ENCODE measurements around the gene ADGRB3. TPM values are rescaled to one million over a fixed set of nuclear protein-coding genes. Genes with fewer than 3 reads are reported as not detected.

ADGRB3 gene
- 0.24 TPM in 1 of 2 replicates, not detected in the other for total RNA-seq (2014; rRNA removed; shearing (Covaris generic); ENCODE audit: low replicate concordance)

DNA sequence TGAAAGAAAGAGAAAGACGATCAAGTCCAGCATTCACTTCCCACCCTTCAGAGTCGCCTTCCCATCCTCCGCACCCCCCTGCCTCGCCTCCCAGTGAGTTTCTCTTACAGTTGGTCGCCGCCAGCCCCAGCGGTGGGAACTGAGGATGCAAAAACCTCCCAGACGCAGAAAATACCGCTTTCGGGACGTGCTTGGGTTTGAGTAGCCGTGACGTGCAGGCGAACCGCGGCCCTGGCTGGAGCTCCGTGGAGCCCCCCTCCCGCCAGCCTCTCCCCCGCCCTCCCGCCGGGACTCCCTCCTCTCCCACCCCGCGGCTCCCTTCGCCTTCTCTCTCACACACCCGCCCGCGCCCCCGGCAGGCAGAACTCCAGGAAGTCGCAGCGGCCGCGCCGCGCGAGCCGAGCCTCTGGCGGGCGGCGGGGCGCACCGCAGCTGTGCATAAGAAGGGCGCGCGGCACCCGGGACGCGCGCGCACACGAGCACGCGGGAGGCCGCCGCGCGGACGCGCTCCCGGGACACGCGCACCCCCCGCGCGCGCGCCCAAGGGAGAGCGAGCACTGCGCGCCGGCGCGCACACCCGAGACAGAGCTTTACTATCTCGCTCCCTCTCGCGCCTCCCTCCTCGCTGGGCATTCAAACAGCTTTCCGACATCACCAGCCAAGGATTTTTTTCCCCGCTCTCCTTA, at the start of gene ADGRB3:
ADGRB3 (plus strand) TSS at position 557 of the 686 bp plus-strand sequence. CDS start 3,394 bp downstream, outside the sequence.
- in situ Hi-C loops (cut with HindIII; ENCODE audit: low pct_unique_long_range_greater_than_20kb, low sequenced_read_pairs) = no loop called here
- DNase-seq (ENCODE audit: low read depth) = peak; percentile 86

- in situ Hi-C loops (cut with HindIII; ENCODE audit: low pct_unique_long_range_greater_than_20kb, low sequenced_read_pairs) = no loop called here
- no peak for DNase-seq (ENCODE audit: low read depth)
Measured at GRCh38 chr6:68593558-68593957, 41.5 kb upstream of the ADGRB3 start.

GRCh38 chr6:68597642-68598041, 37.4 kb upstream of the ADGRB3 start:
- DNase-seq (ENCODE audit: low read depth) = no peak
- in situ Hi-C loops (cut with HindIII; ENCODE audit: low pct_unique_long_range_greater_than_20kb, low sequenced_read_pairs) = no loop called here

DNA sequence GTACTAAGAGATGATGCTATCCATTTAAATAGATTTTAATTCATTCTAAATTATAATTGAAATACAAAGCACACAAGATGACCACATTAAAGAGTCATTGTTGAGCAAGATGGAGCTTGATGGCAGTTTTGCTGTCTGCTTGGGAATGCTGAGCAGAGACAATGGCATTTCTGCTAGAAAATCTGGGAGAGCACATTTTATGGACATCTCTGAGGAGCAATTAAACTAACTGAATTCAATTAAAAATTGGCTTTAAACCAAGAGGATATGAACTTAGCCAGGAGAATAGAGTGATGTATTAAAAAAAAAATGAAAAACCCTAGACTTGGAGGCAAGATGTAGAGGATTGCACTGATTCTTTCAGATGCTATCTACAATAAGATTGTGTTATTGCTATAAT, 19.1 kb upstream of the ADGRB3 start:
- in situ Hi-C loops (cut with HindIII; ENCODE audit: low pct_unique_long_range_greater_than_20kb, low sequenced_read_pairs) = no loop called here

GRCh38 chr6:68625998-68626397, 9.1 kb upstream of the ADGRB3 start:
- DNase-seq (ENCODE audit: low read depth) = no peak
- in situ Hi-C loops (cut with HindIII; ENCODE audit: low pct_unique_long_range_greater_than_20kb, low sequenced_read_pairs) = no loop called here

More for the DNA sequence above, 19.1 kb upstream of the ADGRB3 start:
- DNase-seq (ENCODE audit: low read depth) = no peak

DNA sequence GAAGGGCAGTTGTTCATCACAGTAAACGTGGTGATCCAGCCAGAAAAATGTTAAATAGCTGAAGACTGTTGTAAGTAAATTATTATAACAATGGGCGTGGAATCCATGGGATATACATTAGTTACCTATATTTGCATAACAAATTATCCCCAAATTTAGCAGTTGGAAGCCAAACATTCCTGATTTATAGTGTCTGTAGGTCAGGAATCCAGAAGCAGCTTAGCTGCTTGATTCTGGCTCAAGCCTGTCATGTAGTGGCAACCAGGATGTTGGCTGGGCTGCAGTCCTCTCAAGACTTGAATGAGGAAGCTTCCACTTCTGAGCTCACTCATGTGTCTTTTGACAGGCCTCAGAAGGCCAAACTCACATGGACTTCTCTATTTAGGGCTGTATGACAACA, 6.9 kb upstream of the ADGRB3 start:
- DNase-seq (ENCODE audit: low read depth) = no peak
- in situ Hi-C loops (cut with HindIII; ENCODE audit: low pct_unique_long_range_greater_than_20kb, low sequenced_read_pairs) = no loop called here

- in situ Hi-C loops (cut with HindIII; ENCODE audit: low pct_unique_long_range_greater_than_20kb, low sequenced_read_pairs) = no loop called here
- no peak for DNase-seq (ENCODE audit: low read depth)
Measured at GRCh38 chr6:68632734-68633133, 2.3 kb upstream of the ADGRB3 start.

GRCh38 chr6:68633281-68633971, 1.7 kb upstream of the ADGRB3 start:
- DNase-seq (ENCODE audit: low read depth) = no peak
- in situ Hi-C loops (cut with HindIII; ENCODE audit: low pct_unique_long_range_greater_than_20kb, low sequenced_read_pairs) = no loop called here

DNA sequence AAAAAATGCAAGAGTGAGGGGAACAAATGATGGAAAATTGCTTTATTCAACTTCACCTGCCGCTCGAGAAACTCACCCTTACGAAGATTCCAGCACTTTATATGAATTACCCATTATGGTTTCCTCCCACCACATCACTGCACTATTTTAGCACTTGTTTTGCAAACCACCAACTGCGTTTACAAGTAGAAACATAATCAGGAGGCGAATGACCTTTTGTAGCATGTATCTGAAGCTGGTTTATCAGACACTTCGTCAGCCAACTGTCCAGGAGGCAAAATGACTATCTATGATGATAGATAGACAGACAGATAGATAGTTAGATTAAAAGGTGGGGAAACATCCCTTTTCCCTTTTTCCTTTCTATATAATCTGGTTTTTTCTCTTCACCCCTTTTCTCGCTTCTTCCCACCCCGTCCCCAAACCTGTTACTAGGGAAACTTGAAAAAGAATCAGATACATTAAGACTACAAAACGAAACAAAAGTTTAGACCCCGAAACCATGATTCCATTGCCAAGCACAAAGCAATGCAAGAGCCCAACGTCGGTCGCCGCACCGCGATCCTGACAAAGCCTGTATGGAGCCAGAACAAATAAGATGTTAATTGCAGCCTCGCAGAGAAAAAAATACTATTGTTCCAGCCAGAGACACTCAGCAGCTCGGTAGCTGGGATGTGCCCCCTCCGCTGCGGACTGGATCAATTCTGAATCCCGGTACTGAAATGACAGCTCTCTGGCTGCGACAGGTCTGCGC, 933 bp upstream of the ADGRB3 start:
- in situ Hi-C loops (cut with HindIII; ENCODE audit: low pct_unique_long_range_greater_than_20kb, low sequenced_read_pairs) = no loop called here
- peak; percentile 4 for DNase-seq (ENCODE audit: low read depth)

DNA sequence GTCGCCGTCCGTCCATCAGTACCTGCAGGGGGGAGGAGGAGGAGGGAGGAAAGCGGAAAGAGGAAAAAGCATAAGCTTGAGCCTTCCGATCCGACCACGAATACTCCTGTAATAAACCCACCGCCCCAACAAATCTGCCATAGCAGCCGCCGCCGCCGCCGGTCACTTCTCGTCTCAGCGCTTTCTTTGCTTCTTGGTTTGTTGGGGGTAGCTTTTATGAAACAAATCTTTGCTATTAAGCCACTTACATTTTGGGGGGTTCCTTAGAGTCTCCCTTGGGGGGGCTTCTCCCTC, 277 bp downstream of the ADGRB3 start:
- no peak for DNase-seq (ENCODE audit: low read depth)
- in situ Hi-C loops (cut with HindIII; ENCODE audit: low pct_unique_long_range_greater_than_20kb, low sequenced_read_pairs) = no loop called here

- peak; percentile 55 for DNase-seq (ENCODE audit: low read depth)
- in situ Hi-C loops (cut with HindIII; ENCODE audit: low pct_unique_long_range_greater_than_20kb, low sequenced_read_pairs) = no loop called here
Measured at GRCh38 chr6:68635706-68636513, 828 bp downstream of the ADGRB3 start.

DNA sequence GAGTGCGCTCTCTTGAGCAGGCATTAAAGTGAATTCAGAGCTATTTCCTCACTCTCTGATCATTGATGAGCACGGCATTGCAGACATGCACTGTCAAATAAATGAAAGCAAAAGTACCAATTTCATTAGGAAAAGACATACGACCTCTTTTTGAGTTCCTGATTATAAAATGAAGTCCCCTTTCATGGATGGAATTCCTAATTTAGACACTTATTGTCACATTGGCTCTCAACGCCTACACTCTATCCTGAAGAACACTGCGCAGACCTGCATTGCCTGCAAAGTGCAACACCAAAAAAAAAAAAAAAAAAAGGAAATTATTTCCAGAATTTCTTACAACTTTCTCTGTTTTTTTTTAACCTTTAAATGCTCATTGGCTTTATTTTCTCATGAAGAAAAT, 1.6 kb downstream of the ADGRB3 start:
- DNase-seq (ENCODE audit: low read depth) = no peak
- in situ Hi-C loops (cut with HindIII; ENCODE audit: low pct_unique_long_range_greater_than_20kb, low sequenced_read_pairs) = no loop called here

DNA sequence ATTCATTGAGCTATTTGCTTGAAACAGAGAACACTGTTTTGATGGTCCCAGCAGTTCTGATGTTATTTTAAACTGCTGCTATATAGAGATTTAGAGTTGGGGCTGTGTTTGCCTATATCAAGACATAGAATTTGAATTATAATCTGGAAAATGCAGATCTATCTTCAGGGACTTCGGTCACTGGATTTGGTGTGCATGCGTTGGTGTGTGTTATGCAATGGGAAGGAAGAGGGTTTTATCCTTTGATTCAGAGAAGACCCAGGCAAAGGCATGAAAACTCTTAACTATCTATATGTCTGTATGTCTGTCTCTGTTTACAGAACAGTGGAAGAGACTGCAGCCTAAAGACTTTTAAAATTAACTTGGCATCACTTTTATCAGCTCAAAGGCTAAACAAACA, 2.0 kb downstream of the ADGRB3 start:
- in situ Hi-C loops (cut with HindIII; ENCODE audit: low pct_unique_long_range_greater_than_20kb, low sequenced_read_pairs) = no loop called here
- DNase-seq (ENCODE audit: low read depth) = no peak

GRCh38 chr6:68637782-68638181, 2.7 kb downstream of the ADGRB3 start:
- in situ Hi-C loops (cut with HindIII; ENCODE audit: low pct_unique_long_range_greater_than_20kb, low sequenced_read_pairs) = no loop called here
- no peak for DNase-seq (ENCODE audit: low read depth)

DNA sequence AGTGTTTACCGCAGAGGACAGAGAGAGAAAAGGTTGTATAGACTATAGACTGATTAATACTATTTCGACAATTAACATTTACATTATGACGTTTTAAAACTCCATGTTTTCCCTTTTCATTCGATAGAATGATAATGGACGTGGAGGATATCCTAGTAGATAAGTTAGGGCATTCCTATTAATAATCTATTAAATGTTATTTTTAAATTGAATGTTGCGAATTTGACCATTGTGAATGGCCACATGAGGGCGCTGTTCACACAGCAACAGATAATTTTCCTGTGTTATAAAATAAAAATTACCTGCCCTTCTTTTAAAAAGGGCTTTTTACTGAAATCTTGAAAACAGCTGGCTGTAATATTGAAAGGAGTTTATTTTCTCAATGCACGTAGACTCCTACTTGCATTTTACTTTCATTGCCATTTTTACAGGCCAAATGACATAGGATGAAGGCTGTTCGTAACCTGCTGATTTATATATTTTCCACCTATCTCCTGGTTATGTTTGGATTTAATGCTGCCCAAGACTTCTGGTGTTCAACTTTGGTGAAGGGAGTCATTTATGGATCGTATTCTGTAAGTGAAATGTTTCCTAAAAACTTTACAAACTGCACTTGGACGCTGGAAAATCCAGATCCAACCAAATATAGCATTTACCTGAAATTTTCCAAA, 3.3 kb downstream of the ADGRB3 start:
- peak; percentile 6 for DNase-seq (ENCODE audit: low read depth)
- in situ Hi-C loops (cut with HindIII; ENCODE audit: low pct_unique_long_range_greater_than_20kb, low sequenced_read_pairs) = no loop called here

GRCh38 chr6:68639211-68639610, 4.1 kb downstream of the ADGRB3 start:
- no peak for DNase-seq (ENCODE audit: low read depth)
- in situ Hi-C loops (cut with HindIII; ENCODE audit: low pct_unique_long_range_greater_than_20kb, low sequenced_read_pairs) = no loop called here

GRCh38 chr6:68639826-68640490, 4.9 kb downstream of the ADGRB3 start:
- no peak for DNase-seq (ENCODE audit: low read depth)
- in situ Hi-C loops (cut with HindIII; ENCODE audit: low pct_unique_long_range_greater_than_20kb, low sequenced_read_pairs) = no loop called here

DNA sequence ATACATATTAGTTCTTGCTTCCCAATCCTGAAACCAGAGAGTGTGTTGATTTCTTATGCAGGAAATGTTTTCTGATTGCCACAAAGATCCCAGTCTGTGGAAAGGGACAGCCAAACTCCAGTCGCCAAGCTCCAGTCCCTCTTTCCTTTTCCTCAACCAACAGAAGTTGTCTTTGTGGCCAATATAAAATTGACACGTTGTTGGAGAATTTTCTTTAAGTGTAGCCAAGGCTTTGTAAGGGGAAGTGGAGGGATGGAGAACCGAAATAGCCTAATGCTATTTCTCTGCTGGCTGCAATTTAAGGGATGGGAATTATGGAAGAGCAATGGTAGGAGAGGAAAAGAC, 5.4 kb downstream of the ADGRB3 start:
- in situ Hi-C loops (cut with HindIII; ENCODE audit: low pct_unique_long_range_greater_than_20kb, low sequenced_read_pairs) = no loop called here
- no peak for DNase-seq (ENCODE audit: low read depth)
